Astrocyte (in vitro differentiated cells and primary cell): ENCODE results near the gene KIF25. TPM values are rescaled to one million over a fixed set of nuclear protein-coding genes. Genes with fewer than 3 reads are reported as not detected.

Experiments used
- DNase-seq: peaks from one replicate; pipeline ENCODE4 v3.0.0-alpha.2; 2010; ENCODE audit warnings: low read depth
- FAIRE-seq: peaks from 2 replicates; lab custom pipeline; 2011; peaks lifted over from hg19 to GRCh38; lab: Jason Lieb, UNC
- H2AFZ ChIP-seq: 2 replicates; pipeline ENCODE4 v1.6.0; 2012; ENCODE audit warnings: low read depth, low read length, inconsistent platforms
- H3K27ac ChIP-seq: 2 replicates; pipeline ENCODE4 v1.5.1; 2011; ENCODE audit warnings: low read depth, low read length, inconsistent platforms
- H3K27me3 ChIP-seq: 2 replicates; pipeline ENCODE4 v1.6.0; 2011; ENCODE audit warnings: low read length, inconsistent platforms; ENCODE audit not compliant: insufficient read depth
- H3K36me3 ChIP-seq: 2 replicates; pipeline ENCODE4 v1.5.1; 2011; ENCODE audit warnings: low read length, inconsistent platforms; ENCODE audit not compliant: insufficient read depth
- H3K4me1 ChIP-seq: 2 replicates; pipeline ENCODE4 v1.5.1; 2011; ENCODE audit warnings: low read length, inconsistent platforms; ENCODE audit not compliant: insufficient read depth
- H3K4me2 ChIP-seq: 2 replicates; pipeline ENCODE4 v1.6.0; 2012; ENCODE audit warnings: low read length, inconsistent platforms
- H3K4me3 ChIP-seq: 2 replicates; pipeline ENCODE4 v1.5.1; 2011; ENCODE audit warnings: low read depth, mild to moderate bottlenecking, low read length, inconsistent platforms; ENCODE audit not compliant: insufficient read depth
- H3K79me2 ChIP-seq: 2 replicates; pipeline ENCODE4 v1.6.0; 2012; ENCODE audit warnings: mild to moderate bottlenecking, low read length, inconsistent platforms; ENCODE audit not compliant: insufficient read depth
- H3K9ac ChIP-seq: 2 replicates; pipeline ENCODE4 v1.6.0; 2012; ENCODE audit warnings: mild to moderate bottlenecking, low read length, inconsistent platforms
- H3K9me3 ChIP-seq: 2 replicates; pipeline ENCODE4 v1.5.1; 2012; ENCODE audit warnings: low read depth, mild to moderate bottlenecking, low read length, inconsistent platforms; ENCODE audit not compliant: insufficient read depth
- H4K20me1 ChIP-seq: 2 replicates; pipeline ENCODE4 v1.6.0; 2012; ENCODE audit warnings: low read length, inconsistent platforms; ENCODE audit not compliant: insufficient read depth
- H3K27ac Mint-ChIP-seq: one replicate; pipeline ENCODE4 v1.8.0; 2021; ENCODE audit warnings: mild to moderate bottlenecking, mixed read lengths; ENCODE audit not compliant: unreplicated experiment
- H3K27me3 Mint-ChIP-seq: one replicate; pipeline ENCODE4 v1.8.0; 2021; ENCODE audit warnings: low read depth, mixed read lengths; ENCODE audit not compliant: unreplicated experiment
- H3K36me3 Mint-ChIP-seq: one replicate; pipeline ENCODE4 v1.8.0; 2021; ENCODE audit warnings: low read depth, mixed read lengths; ENCODE audit not compliant: unreplicated experiment
- H3K4me1 Mint-ChIP-seq: one replicate; pipeline ENCODE4 v1.8.0; 2021; ENCODE audit warnings: low read depth, mixed read lengths; ENCODE audit not compliant: unreplicated experiment
- H3K4me3 Mint-ChIP-seq: one replicate; pipeline ENCODE4 v1.8.0; 2021; ENCODE audit warnings: mild to moderate bottlenecking, moderate library complexity, mixed read lengths; ENCODE audit not compliant: unreplicated experiment
- H3K9me3 Mint-ChIP-seq: one replicate; pipeline ENCODE4 v1.8.0; 2021; ENCODE audit warnings: mild to moderate bottlenecking, mixed read lengths; ENCODE audit not compliant: unreplicated experiment
- CTCF ChIP-seq: IDR thresholded peaks from 2 replicates; pipeline ENCODE4 v1.5.1; 2011; ENCODE audit warnings: low read depth, mild to moderate bottlenecking, inconsistent platforms, low read length, moderate library complexity; ENCODE audit not compliant: insufficient read depth
- EZH2 ChIP-seq: IDR thresholded peaks from 2 replicates; pipeline ENCODE4 v1.6.1; 2012; ENCODE audit warnings: mild to moderate bottlenecking, low read length, inconsistent platforms; ENCODE audit not compliant: insufficient read depth
- total RNA-seq: library from RNA; stranded (reverse); gene quantifications from 2 replicates; pipeline ENCODE4 v1.2.1, GENCODE V29; 2021

Gene KIF25
- total RNA-seq, 1 donor from 2014 or later: not detected

GRCh38 chr6:167970230-167970629 is 27.2 kb upstream of the KIF25 start:
- Histone ChIP-seq H3K4me3 (no peak overlapping the region), H3K79me2 (no peaks in the 10 kb centered on the region), H3K4me2 (no peak overlapping the region), H4K20me1 (no peaks in the 10 kb centered on the region), H3K4me1 (peaks cover 2% of the 10 kb centered on the region), H3K27me3 (no peaks in the 10 kb centered on the region), H3K9me3 (no peaks in the 10 kb centered on the region), H3K36me3 (peaks cover 5% of the 10 kb centered on the region), H3K9ac (no peak overlapping the region), H3K27ac (no peak overlapping the region), H2AFZ (no peak overlapping the region)
- Mint-ChIP-seq H3K4me3 (no peak overlapping the region), H3K9me3 (no peaks in the 10 kb centered on the region), H3K36me3 (peaks cover 10% of the 10 kb centered on the region), H3K4me1 (peaks cover 11% of the 10 kb centered on the region), H3K27ac (no peak overlapping the region), H3K27me3 (no peaks in the 10 kb centered on the region)
- no peak for TF ChIP-seq CTCF
- TF ChIP-seq EZH2: no peak
- FAIRE-seq (no peak), DNase-seq (no peak)

GRCh38 chr6:167972193-167972592 is 25.3 kb upstream of the KIF25 start:
- peaks cover 5% of the 10 kb centered on the region for H3K4me1 ChIP-seq
- H3K27ac ChIP-seq: no peak overlapping the region
- TF ChIP-seq CTCF (no peak), EZH2 (no peak)
- Mint-ChIP-seq H3K27ac (no peak overlapping the region), H3K36me3 (peaks cover 4% of the 10 kb centered on the region), H3K9me3 (no peaks in the 10 kb centered on the region), H3K4me1 (peaks cover 12% of the 10 kb centered on the region), H3K4me3 (no peak overlapping the region), H3K27me3 (no peaks in the 10 kb centered on the region)
- no peak overlapping the region for H3K4me3 ChIP-seq
- H3K79me2 ChIP-seq: no peaks in the 10 kb centered on the region
- no peak overlapping the region for H3K9ac ChIP-seq
- H3K9me3 ChIP-seq: no peaks in the 10 kb centered on the region
- no peaks in the 10 kb centered on the region for H4K20me1 ChIP-seq
- H3K27me3 ChIP-seq: no peaks in the 10 kb centered on the region
- peaks cover 2% of the 10 kb centered on the region for H3K36me3 ChIP-seq
- FAIRE-seq (no peak), DNase-seq (no peak)
- H2AFZ ChIP-seq: no peak overlapping the region
- no peak overlapping the region for H3K4me2 ChIP-seq

GRCh38 chr6:167973148-167973885 is 24.2 kb upstream of the KIF25 start:
- H3K9ac ChIP-seq: no peak overlapping the region
- H3K27me3 ChIP-seq: no peaks in the 10 kb centered on the region
- H3K9me3 ChIP-seq: no peaks in the 10 kb centered on the region
- no peak overlapping the region for H3K27ac ChIP-seq
- H3K27me3 Mint-ChIP-seq: no peaks in the 10 kb centered on the region
- no peaks in the 10 kb centered on the region for H3K36me3 Mint-ChIP-seq
- H3K27ac Mint-ChIP-seq: no peak overlapping the region
- no peak for DNase-seq
- no peaks in the 10 kb centered on the region for H3K79me2 ChIP-seq
- H3K36me3 ChIP-seq: peaks cover 2% of the 10 kb centered on the region
- H3K4me1 Mint-ChIP-seq: peaks cover 12% of the 10 kb centered on the region
- peaks cover 5% of the 10 kb centered on the region for H3K4me1 ChIP-seq
- H4K20me1 ChIP-seq: no peaks in the 10 kb centered on the region
- no peak overlapping the region for H3K4me3 Mint-ChIP-seq
- H3K9me3 Mint-ChIP-seq: no peaks in the 10 kb centered on the region
- no peak overlapping the region for H3K4me3 ChIP-seq
- H2AFZ ChIP-seq: no peak overlapping the region
- no peak for FAIRE-seq
- TF ChIP-seq CTCF: no peak
- TF ChIP-seq EZH2: no peak
- H3K4me2 ChIP-seq: no peak overlapping the region
